ENCODE results near the gene HDAC4. TPM values are rescaled to one million over a fixed set of nuclear protein-coding genes. Genes with fewer than 3 reads are reported as not detected.

Gene HDAC4
- total and polyA plus RNA-seq, 4 donors, result 2.9 to 37.2 (median 4.4) TPM

DNA sequence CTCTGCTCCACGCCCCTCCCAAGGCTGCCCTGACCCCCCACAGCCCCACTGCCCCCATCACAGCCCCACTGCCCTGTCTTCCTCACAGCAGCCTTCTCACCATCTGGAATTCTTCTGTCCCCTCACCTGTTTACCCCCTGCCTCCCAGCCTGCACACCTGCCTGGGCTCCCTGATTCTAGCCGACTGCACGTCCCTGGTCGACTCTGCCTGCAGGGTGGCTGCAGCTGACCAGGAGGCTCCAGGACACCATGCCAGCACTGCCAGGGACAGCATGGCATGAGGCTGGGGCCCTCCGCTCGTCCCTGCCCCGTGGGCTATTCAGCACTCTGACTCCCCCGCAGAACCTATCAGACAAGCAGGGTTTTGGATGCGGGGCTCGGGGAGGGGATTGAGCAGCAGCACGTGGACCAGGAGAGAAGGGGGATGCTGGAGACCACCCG, 254.1 kb downstream of the HDAC4 start:
- no peaks in the 10 kb centered on the region for H3K9me3 ChIP-seq (ENCODE audit: control insufficient read depth in 4 of 4, low read length in 3 of 4)
- DNase-seq (ENCODE audit: low spot score), result no peak
- H3K4me1 ChIP-seq (ENCODE audit: control insufficient read depth in 4 of 4, insufficient read depth in 4 of 4, low read length in 3 of 4), result no peaks in the 10 kb centered on the region
- H3K27ac ChIP-seq (ENCODE audit: low read depth in 1 of 2, low read length in 2 of 2), result no peak overlapping the region
- no peak overlapping the region for H3K4me3 ChIP-seq (ENCODE audit: low read depth in 1 of 3, low read length in 3 of 3)
- peaks cover 0 to 28% (median 7%) of the 10 kb centered on the region in 4 donors for H3K36me3 ChIP-seq (ENCODE audit: control insufficient read depth in 4 of 4, insufficient read depth in 3 of 4, low read depth in 1 of 4, low read length in 3 of 4)
- no peak overlapping the region for H3K9ac ChIP-seq (ENCODE audit: low read depth in 1 of 2, low read length in 2 of 2)
- no peaks in the 10 kb centered on the region for H3K27me3 ChIP-seq (ENCODE audit: control insufficient read depth in 4 of 4, insufficient read depth in 4 of 4, low read length in 3 of 4)
- 96% methylated on average over 12 of the region's 12 CpGs for WGBS
- TF ChIP-seq HNF4G (IDR thresholded peaks at IDR 0.05) (no peak), FOXA2 (IDR thresholded peaks at IDR 0.05) (no peak), MAX (IDR thresholded peaks at IDR 0.05) (no peak), HNF4A (conservative IDR thresholded peaks at IDR 0.05) (no peak), RAD21 (IDR thresholded peaks at IDR 0.05) (no peak), FOXA1 (IDR thresholded peaks at IDR 0.05) (no peak), REST (IDR thresholded peaks at IDR 0.05) (no peak)
- TF ChIP-seq, protein P1, sequence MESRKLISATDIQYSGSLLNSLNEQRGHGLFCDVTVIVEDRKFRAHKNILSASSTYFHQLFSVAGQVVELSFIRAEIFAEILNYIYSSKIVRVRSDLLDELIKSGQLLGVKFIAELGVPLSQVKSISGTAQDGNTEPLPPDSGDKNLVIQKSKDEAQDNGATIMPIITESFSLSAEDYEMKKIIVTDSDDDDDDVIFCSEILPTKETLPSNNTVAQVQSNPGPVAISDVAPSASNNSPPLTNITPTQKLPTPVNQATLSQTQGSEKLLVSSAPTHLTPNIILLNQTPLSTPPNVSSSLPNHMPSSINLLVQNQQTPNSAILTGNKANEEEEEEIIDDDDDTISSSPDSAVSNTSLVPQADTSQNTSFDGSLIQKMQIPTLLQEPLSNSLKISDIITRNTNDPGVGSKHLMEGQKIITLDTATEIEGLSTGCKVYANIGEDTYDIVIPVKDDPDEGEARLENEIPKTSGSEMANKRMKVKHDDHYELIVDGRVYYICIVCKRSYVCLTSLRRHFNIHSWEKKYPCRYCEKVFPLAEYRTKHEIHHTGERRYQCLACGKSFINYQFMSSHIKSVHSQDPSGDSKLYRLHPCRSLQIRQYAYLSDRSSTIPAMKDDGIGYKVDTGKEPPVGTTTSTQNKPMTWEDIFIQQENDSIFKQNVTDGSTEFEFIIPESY (IDR thresholded peaks at IDR 0.05), result no peak

DNA sequence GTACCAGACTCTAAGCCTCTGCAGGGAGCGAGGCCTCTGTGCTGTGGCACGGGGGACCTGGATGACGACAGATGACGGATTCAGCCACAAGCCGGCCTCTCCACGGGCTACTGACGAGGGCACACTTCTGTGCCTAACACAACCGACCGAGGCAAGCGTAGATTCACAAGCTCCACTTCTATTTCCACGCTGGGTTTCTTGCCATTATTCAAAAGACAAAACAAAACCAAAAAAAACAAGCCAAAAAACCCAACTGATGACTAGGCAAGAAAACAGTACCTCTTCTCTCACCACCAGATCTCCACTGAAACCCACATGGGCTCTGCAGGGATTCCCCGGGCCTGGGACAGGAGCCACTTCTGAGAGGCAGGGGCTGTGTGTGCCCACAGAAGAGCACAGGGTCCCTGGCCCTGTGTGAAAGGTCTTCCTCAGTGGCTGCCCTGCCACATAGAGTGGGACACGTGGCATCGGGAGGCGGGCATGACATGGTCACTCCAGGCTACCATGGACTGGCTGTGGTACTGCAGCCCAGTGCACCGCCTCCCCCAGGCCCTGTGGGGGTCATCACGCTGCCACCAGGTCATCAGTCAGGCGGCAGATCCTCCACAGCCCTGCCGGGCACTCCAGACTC, 254.7 kb downstream of the HDAC4 start:
- peaks cover 0 to 26% (median 9%) of the 10 kb centered on the region in 4 donors for H3K36me3 ChIP-seq (ENCODE audit: control insufficient read depth in 4 of 4, insufficient read depth in 3 of 4, low read depth in 1 of 4, low read length in 3 of 4)
- 93% methylated on average over 19 of the region's 19 CpGs for WGBS
- H3K4me3 ChIP-seq (ENCODE audit: low read depth in 1 of 3, low read length in 3 of 3), result no peak overlapping the region
- H3K27me3 ChIP-seq (ENCODE audit: control insufficient read depth in 4 of 4, insufficient read depth in 4 of 4, low read length in 3 of 4), result no peaks in the 10 kb centered on the region
- no peak for TF ChIP-seq NR2F2 (IDR thresholded peaks at IDR 0.05)
- no peak for TF ChIP-seq YY1 (IDR thresholded peaks at IDR 0.05)
- TF ChIP-seq TAF1 (conservative IDR thresholded peaks at IDR 0.05), result no peak
- no peak for TF ChIP-seq HNF4G (IDR thresholded peaks at IDR 0.05)
- no peak for TF ChIP-seq SP1 (IDR thresholded peaks at IDR 0.05)
- no peak for TF ChIP-seq RAD21 (IDR thresholded peaks at IDR 0.05)
- no peak for TF ChIP-seq RXRA (IDR thresholded peaks at IDR 0.05)
- no peak for TF ChIP-seq FOXA2 (IDR thresholded peaks at IDR 0.05)
- no peak for TF ChIP-seq MAX (IDR thresholded peaks at IDR 0.05)
- no peak for TF ChIP-seq CTCF (IDR thresholded peaks at IDR 0.05; ENCODE audit: low read depth, low read length, missing input control)
- TF ChIP-seq FOXA1 (IDR thresholded peaks at IDR 0.05), result no peak
- TF ChIP-seq EGR1 (IDR thresholded peaks at IDR 0.05; ENCODE audit: low read depth in 2 of 2), result no peak
- H3K4me1 ChIP-seq (ENCODE audit: control insufficient read depth in 4 of 4, insufficient read depth in 4 of 4, low read length in 3 of 4), result no peaks in the 10 kb centered on the region
- H3K9me3 ChIP-seq (ENCODE audit: control insufficient read depth in 4 of 4, low read length in 3 of 4), result no peaks in the 10 kb centered on the region
- no peak overlapping the region for H3K27ac ChIP-seq (ENCODE audit: low read depth in 1 of 2, low read length in 2 of 2)
- DNase-seq (ENCODE audit: low spot score), result no peak
- H3K9ac ChIP-seq (ENCODE audit: low read depth in 1 of 2, low read length in 2 of 2), result no peak overlapping the region
